HG03095 (cell line): ENCODE results near the gene ROBO3.

Source experiments
- ATAC-seq: cut with Tn5 transposase; IDR thresholded peaks from one replicate; pipeline ENCODE4 v1.9.1; 2021; ENCODE audit warnings: moderate library complexity; ENCODE audit not compliant: unreplicated experiment

ROBO3 gene

GRCh38 chr11:124875943-124876817, 10.9 kb downstream of the ROBO3 start:
- peak; percentile 93 for ATAC-seq

GRCh38 chr11:124876818-124877630, 11.8 kb downstream of the ROBO3 start:
- ATAC-seq = no peak

- no peak for ATAC-seq
Measured at GRCh38 chr11:124877631-124877909, 12.3 kb downstream of the ROBO3 start.

- no peak for ATAC-seq
Measured at GRCh38 chr11:124877910-124878758, 12.9 kb downstream of the ROBO3 start.

GRCh38 chr11:124878759-124879492, 13.7 kb downstream of the ROBO3 start:
- ATAC-seq = no peak

GRCh38 chr11:124879493-124880289, 14.5 kb downstream of the ROBO3 start:
- no peak for ATAC-seq

GRCh38 chr11:124880290-124880611, 15.0 kb downstream of the ROBO3 start:
- ATAC-seq = no peak

- no peak for ATAC-seq
Measured at GRCh38 chr11:124880958-124881357, 15.7 kb downstream of the ROBO3 start.

GRCh38 chr11:124882339-124883071, 17.3 kb downstream of the ROBO3 start:
- no peak for ATAC-seq

- ATAC-seq = no peak
Measured at GRCh38 chr11:124884340-124884739, 19.1 kb downstream of the ROBO3 start.

GRCh38 chr11:124884869-124885479, 19.7 kb downstream of the ROBO3 start:
- ATAC-seq = no peak

- no peak for ATAC-seq
Measured at GRCh38 chr11:124886476-124886875, 21.2 kb downstream of the ROBO3 start.

- no peak for ATAC-seq
Measured at GRCh38 chr11:124886978-124887666, 21.9 kb downstream of the ROBO3 start.

- ATAC-seq = no peak
Measured at GRCh38 chr11:124887667-124888013, 22.4 kb downstream of the ROBO3 start.

- no peak for ATAC-seq
Measured at GRCh38 chr11:124889191-124890091, 24.2 kb downstream of the ROBO3 start.

- no peak for ATAC-seq
Measured at GRCh38 chr11:124890151-124890550, 24.9 kb downstream of the ROBO3 start.

- ATAC-seq = no peak
Measured at GRCh38 chr11:124890683-124891372, 25.6 kb downstream of the ROBO3 start.
